Measurements from ENCODE around the gene ABCB8.

Gene ABCB8

GRCh38 chr7:151028131-151028947 is at the start of gene ABCB8:
Gene ABCB8 (plus strand): TSS chr7:151028450. CDS start chr7:151028516, 66 bp downstream.
- peak; percentile 78 for DNase-seq (ENCODE audit: low read depth)

GRCh38 chr7:150979713-150980390 is 48.4 kb upstream of the ABCB8 start:
- no peak for DNase-seq (ENCODE audit: low read depth)

GRCh38 chr7:150980663-150981062 is 47.6 kb upstream of the ABCB8 start:
- no peak for DNase-seq (ENCODE audit: low read depth)

- DNase-seq (ENCODE audit: low read depth): no peak
Measured at GRCh38 chr7:150981644-150982043, 46.6 kb upstream of the ABCB8 start.

GRCh38 chr7:150982351-150982750 is 45.9 kb upstream of the ABCB8 start:
- DNase-seq (ENCODE audit: low read depth): no peak

- DNase-seq (ENCODE audit: low read depth): no peak
Measured at GRCh38 chr7:150983893-150984368, 44.3 kb upstream of the ABCB8 start.

GRCh38 chr7:150986099-150986512 is 42.1 kb upstream of the ABCB8 start:
- no peak for DNase-seq (ENCODE audit: low read depth)

- DNase-seq (ENCODE audit: low read depth): no peak
Measured at GRCh38 chr7:150986556-150986955, 41.7 kb upstream of the ABCB8 start.

- no peak for DNase-seq (ENCODE audit: low read depth)
Measured at GRCh38 chr7:150988230-150989226, 39.7 kb upstream of the ABCB8 start.

- DNase-seq (ENCODE audit: low read depth): no peak
Measured at GRCh38 chr7:150989456-150989855, 38.8 kb upstream of the ABCB8 start.

GRCh38 chr7:150990416-150991186 is 37.6 kb upstream of the ABCB8 start, which contains the start of gene NOS3:
Gene NOS3 (plus strand): TSS chr7:150991017. CDS start chr7:150993804, 2,787 bp downstream.
- no peak for DNase-seq (ENCODE audit: low read depth)

GRCh38 chr7:150992051-150992640 is 36.1 kb upstream of the ABCB8 start:
- DNase-seq (ENCODE audit: low read depth): no peak

- no peak for DNase-seq (ENCODE audit: low read depth)
Measured at GRCh38 chr7:150992833-150993302, 35.4 kb upstream of the ABCB8 start.

GRCh38 chr7:150993511-150993910 is 34.7 kb upstream of the ABCB8 start:
- no peak for DNase-seq (ENCODE audit: low read depth)

- DNase-seq (ENCODE audit: low read depth): no peak
Measured at GRCh38 chr7:150994141-150994837, 34.0 kb upstream of the ABCB8 start.

GRCh38 chr7:150994838-150995510 is 33.3 kb upstream of the ABCB8 start:
- no peak for DNase-seq (ENCODE audit: low read depth)

- DNase-seq (ENCODE audit: low read depth): no peak
Measured at GRCh38 chr7:150996376-150997074, 31.7 kb upstream of the ABCB8 start.

GRCh38 chr7:150997075-150997511 is 31.2 kb upstream of the ABCB8 start:
- DNase-seq (ENCODE audit: low read depth): no peak

- no peak for DNase-seq (ENCODE audit: low read depth)
Measured at GRCh38 chr7:150997817-150998216, 30.4 kb upstream of the ABCB8 start.

Data from stimulated activated CD8-positive, alpha-beta memory T cell treated with anti-CD3 and anti-CD28 coated beads, Interleukin-15, amount 100 ng/mL, for 24 hours (primary cell).